Bronchial epithelial cell (primary cell): ENCODE measurements around the gene PRKCE. TPM values are rescaled to one million over a fixed set of nuclear protein-coding genes. Genes with fewer than 3 reads are reported as not detected.

Source experiments
- DNase-seq: peaks from one replicate; pipeline ENCODE4 v3.0.0-alpha.2; 2010; ENCODE audit warnings: low read depth
- FAIRE-seq: peaks from 2 replicates; lab custom pipeline; 2011; peaks lifted over from hg19 to GRCh38; lab: Jason Lieb, UNC
- H3K27me3 ChIP-seq: 2 replicates; pipeline ENCODE4 v1.5.1; 2011; ENCODE audit warnings: low read length; ENCODE audit not compliant: control insufficient read depth, insufficient read depth
- H3K36me3 ChIP-seq: 2 replicates; pipeline ENCODE4 v1.5.1; 2011; ENCODE audit warnings: low read length; ENCODE audit not compliant: control insufficient read depth, insufficient read depth
- H3K4me3 ChIP-seq: 2 replicates; pipeline ENCODE4 v1.5.1; 2011; ENCODE audit warnings: mild to moderate bottlenecking, low read depth, low read length, control low read depth
- total RNA-seq: library from RNA; depleted of rRNA; stranded (reverse); fragments of >200 nt; gene quantifications from 2 replicates; pipeline ENCODE4 v1.2.1, GENCODE V29; 2014
- TF ChIP-seq, protein P1 (sequence below): IDR thresholded peaks from 2 replicates; pipeline ENCODE4 v1.5.1; 2011; ENCODE audit warnings: mild to moderate bottlenecking, moderate library complexity, low read length, control low read depth, inconsistent platforms; ENCODE audit not compliant: insufficient read depth, severe bottlenecking

PRKCE gene
- total RNA-seq, 1 donor from 2014 or later = 6.3 TPM

DNA sequence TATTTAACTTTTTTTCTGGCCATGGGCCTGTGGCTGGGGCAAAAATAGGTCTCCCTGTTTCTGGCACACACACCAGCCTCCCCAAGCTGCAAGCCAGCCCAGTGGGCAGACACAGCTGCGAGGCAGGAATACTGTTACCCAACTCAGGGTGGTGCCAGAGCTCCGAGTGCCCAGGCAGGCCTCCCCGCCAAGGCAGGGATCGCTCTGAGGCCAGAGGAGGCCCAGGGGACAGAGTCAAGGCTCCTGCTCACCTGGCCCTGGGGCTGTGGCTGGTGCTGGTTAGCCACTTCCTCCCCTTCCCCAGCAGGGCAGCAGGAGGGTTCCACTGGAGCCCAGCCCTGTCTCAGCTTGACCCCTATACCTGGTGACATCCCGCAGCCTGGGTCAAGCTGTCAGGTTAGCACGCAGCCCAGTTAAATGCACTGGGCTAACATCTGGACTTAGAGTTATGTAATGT is 578.7 kb downstream of the PRKCE start:
- no peak for FAIRE-seq

DNA sequence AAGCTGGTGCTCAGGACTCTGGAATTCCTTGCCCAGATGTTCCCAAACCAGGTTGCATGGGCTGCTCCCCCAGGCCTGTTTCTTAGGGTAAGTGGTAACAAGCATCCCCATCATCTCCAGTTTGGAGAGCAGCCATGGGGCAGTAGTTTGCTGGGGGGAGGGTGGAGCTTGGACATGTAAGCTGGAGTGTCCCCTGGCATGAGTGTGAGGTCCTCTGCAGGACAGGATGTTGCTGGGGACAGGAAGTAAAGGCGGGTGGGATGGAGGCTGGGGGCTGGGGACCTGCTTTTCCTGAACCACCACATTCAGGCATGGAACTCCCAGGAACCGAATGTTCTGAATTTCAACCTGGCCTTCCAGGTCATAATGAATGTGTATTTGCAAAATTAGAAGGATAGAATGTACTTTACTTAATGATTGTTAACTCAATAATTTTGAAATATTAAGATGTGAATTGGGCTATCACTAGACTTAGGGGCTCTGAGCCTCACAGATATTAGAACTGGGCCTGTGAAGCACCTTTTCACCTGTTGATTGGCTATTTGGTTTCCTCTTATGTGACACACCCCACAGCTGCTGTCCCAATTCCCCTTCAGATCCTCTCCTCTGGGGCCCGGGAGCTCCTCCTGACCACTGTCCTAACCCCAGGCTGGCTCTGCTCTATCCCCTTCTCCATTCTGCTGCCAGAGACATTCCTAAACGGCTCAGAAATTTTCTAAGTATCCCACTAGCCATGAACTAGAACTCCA is 579.4 kb downstream of the PRKCE start:
- TF ChIP-seq, protein P1, sequence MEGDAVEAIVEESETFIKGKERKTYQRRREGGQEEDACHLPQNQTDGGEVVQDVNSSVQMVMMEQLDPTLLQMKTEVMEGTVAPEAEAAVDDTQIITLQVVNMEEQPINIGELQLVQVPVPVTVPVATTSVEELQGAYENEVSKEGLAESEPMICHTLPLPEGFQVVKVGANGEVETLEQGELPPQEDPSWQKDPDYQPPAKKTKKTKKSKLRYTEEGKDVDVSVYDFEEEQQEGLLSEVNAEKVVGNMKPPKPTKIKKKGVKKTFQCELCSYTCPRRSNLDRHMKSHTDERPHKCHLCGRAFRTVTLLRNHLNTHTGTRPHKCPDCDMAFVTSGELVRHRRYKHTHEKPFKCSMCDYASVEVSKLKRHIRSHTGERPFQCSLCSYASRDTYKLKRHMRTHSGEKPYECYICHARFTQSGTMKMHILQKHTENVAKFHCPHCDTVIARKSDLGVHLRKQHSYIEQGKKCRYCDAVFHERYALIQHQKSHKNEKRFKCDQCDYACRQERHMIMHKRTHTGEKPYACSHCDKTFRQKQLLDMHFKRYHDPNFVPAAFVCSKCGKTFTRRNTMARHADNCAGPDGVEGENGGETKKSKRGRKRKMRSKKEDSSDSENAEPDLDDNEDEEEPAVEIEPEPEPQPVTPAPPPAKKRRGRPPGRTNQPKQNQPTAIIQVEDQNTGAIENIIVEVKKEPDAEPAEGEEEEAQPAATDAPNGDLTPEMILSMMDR = no peak
- FAIRE-seq (no peak), DNase-seq (no peak)
- H3K36me3 ChIP-seq = no peaks in the 10 kb centered on the region
- H3K4me3 ChIP-seq = no peak overlapping the region
- no peaks in the 10 kb centered on the region for H3K27me3 ChIP-seq

More for the DNA sequence above, 578.7 kb downstream of the PRKCE start:
- DNase-seq = no peak
- TF ChIP-seq, protein P1 = no peak
- H3K27me3 ChIP-seq = no peaks in the 10 kb centered on the region
- no peak overlapping the region for H3K4me3 ChIP-seq
- H3K36me3 ChIP-seq = no peaks in the 10 kb centered on the region

DNA sequence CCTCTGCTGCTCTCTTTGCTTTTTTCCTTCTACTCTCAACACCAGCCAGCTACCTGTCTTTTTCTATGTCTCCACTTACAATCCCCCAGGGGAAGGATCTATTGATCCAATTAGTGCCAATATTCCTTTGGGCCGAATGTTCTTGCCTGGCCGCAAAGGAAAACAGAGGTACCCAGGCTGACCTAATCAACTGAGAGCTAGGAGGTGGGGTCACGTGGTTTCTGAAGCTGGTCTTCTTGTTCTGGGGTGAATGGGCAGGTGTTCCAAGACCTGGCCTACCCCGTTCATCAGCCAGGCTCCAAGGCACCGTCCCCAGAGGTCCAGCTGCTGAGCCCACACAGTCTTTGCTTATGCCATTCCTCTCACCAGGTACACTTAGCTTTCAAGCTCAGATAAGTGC is 580.2 kb downstream of the PRKCE start:
- H3K4me3 ChIP-seq = no peak overlapping the region
- H3K27me3 ChIP-seq = no peaks in the 10 kb centered on the region
- DNase-seq (no peak), FAIRE-seq (no peak)
- no peaks in the 10 kb centered on the region for H3K36me3 ChIP-seq
- TF ChIP-seq, protein P1 = no peak

DNA sequence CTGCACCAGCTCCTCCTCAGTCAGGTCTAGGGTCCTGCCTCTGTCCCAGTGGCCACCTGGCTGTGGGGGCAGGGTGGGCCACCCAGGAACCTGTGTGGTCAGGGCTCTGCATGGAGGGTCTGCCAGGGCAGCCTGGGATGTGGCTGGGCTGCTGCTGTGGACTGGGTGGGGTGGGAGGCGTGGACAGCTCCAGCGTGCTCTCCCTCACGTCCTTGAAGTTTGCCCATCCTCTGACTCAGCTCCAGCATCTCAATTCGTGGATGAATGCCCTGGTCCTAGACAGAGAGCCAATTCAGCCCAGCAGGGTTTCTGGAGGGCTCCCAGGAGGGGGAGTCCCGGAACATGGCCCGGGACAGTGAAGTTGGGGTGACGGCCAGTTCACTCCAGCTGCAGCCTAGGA is 581.4 kb downstream of the PRKCE start:
- TF ChIP-seq, protein P1 = no peak

DNA sequence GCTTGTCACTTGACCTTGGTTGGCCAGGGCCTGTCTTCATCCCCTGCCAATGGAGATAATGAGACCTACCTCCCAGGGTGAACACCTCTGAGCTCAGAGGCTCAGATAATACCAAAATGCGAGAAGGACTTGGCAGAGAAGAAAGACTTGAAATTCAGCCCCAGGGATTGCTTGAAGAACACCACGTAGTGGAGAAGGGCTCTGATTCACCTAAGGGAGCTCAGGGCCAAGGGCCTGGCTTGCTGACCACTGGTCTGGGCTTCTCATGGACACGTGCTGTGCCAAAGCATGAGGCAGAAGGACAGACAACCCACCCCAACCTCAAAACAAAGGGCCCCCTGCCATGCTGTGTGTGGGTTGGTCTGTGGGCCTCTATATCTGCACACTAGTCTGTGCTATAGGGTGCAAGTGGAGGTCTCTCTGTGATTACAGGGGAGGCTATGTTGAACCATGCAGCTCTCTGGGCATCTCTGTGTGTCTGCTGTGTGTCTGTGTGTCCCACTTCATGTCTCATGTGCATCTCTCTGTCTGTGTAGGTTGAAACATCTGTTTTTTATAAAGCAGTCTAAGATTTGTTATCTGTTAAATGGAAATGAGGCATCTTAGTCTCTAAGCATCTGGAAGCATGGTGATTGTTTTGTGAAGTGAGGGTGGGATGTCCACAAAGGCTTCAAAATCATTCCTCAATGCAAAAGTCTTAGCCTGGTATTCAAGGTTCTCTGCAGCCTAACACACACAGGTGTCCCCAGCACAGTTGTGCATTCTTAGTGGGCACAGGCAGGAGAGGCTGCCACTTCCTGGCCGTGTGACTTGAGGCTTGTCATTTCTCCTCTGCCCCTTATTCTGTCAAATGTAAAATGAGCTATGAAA is 584.8 kb downstream of the PRKCE start:
- FAIRE-seq (no peak), DNase-seq (no peak)
- no peak overlapping the region for H3K4me3 ChIP-seq
- H3K27me3 ChIP-seq = no peaks in the 10 kb centered on the region
- TF ChIP-seq, protein P1 = no peak
- H3K36me3 ChIP-seq = no peaks in the 10 kb centered on the region

More for the DNA sequence above, 581.4 kb downstream of the PRKCE start:
- DNase-seq = no peak
- no peaks in the 10 kb centered on the region for H3K27me3 ChIP-seq
- no peak overlapping the region for H3K4me3 ChIP-seq
- FAIRE-seq = no peak
- H3K36me3 ChIP-seq = no peaks in the 10 kb centered on the region
